IMR-90 (cell line): ENCODE measurements around the gene RAD51B. TPM values are rescaled to one million over a fixed set of nuclear protein-coding genes. Genes with fewer than 3 reads are reported as not detected.
A peak's percentile ranks its signal among the peaks of the same experiment; 100 is the strongest.

Experiments
- ATAC-seq: fragments of 200-7000 bp; cut with Tn5 transposase; 2 replicates; pipeline ENCODE4 v1.9.1; 2020; ENCODE audit warnings: low read depth, mild to moderate bottlenecking, moderate library complexity
- BruUV-seq: library from RNA; stranded (reverse); fragments of 400-500 nt; replicated peaks from 2 replicates; lab custom pipeline; 2021; lab: Mats Ljungman, UMichigan
- CTCF ChIA-PET: fragments of 300-600 bp; formaldehyde crosslinking; extraction: SDS; loops from one replicate; lab custom pipeline; 2021; ENCODE audit warnings: antibody characterized with exemption; lab: Yijun Ruan, JAX
- POLR2A ChIA-PET: fragments of 300-600 bp; sonication (Branson Sonifier 250); formaldehyde crosslinking; loops from one replicate; lab custom pipeline; 2022; ENCODE audit warnings: antibody characterized with exemption; ENCODE audit not compliant: unreplicated experiment; lab: Charles Lee
- DNase-seq: peaks from one replicate; pipeline ENCODE4 v3.0.0; 2013
- H2AFZ ChIP-seq: replicated peaks from 2 replicates; pipeline ENCODE3; 2013; ENCODE audit warnings: low read length, mild to moderate bottlenecking; ENCODE audit not compliant: poor library complexity
- H2AK5ac ChIP-seq: 2 replicates; pipeline ENCODE4 v1.6.1; 2013; ENCODE audit warnings: low read depth, low read length, inconsistent platforms
- H2AK9ac ChIP-seq: replicated peaks from 2 replicates; pipeline ENCODE3; 2013; ENCODE audit warnings: mild to moderate bottlenecking, low read depth, low read length, moderate library complexity; ENCODE audit not compliant: poor library complexity
- H2BK120ac ChIP-seq: 2 replicates; pipeline ENCODE4 v1.6.1; 2013; ENCODE audit warnings: low read depth, low read length, inconsistent platforms
- H2BK15ac ChIP-seq: 3 replicates; pipeline ENCODE4 v1.6.1; 2013; ENCODE audit warnings: low read depth, low read length, inconsistent platforms
- H2BK20ac ChIP-seq: 2 replicates; pipeline ENCODE4 v1.6.1; 2013; ENCODE audit warnings: low read depth, mild to moderate bottlenecking, inconsistent platforms, low read length, moderate library complexity
- H2BK5ac ChIP-seq: 2 replicates; pipeline ENCODE4 v1.6.1; 2013; ENCODE audit warnings: mild to moderate bottlenecking, low read depth, low read length, inconsistent platforms; ENCODE audit not compliant: poor library complexity, severe bottlenecking
- H3K14ac ChIP-seq: replicated peaks from 2 replicates; pipeline ENCODE4 v1.6.1; 2013; ENCODE audit warnings: low read depth, low read length, inconsistent platforms
- H3K18ac ChIP-seq: 2 replicates; pipeline ENCODE4 v1.6.1; 2013; ENCODE audit warnings: low read depth, low read length, control low read depth
- H3K23ac ChIP-seq: 2 replicates; pipeline ENCODE4 v1.6.1; 2013; ENCODE audit warnings: low read depth, low read length, inconsistent platforms
- H3K27ac ChIP-seq: 2 replicates; pipeline ENCODE4 v1.5.1; 2013; ENCODE audit warnings: mild to moderate bottlenecking, control low read depth, low read length; ENCODE audit not compliant: insufficient read depth
- H3K27me3 ChIP-seq: 2 replicates; pipeline ENCODE4 v1.6.1; 2013; ENCODE audit warnings: low read length; ENCODE audit not compliant: control insufficient read depth, insufficient read depth
- H3K36me3 ChIP-seq: 2 replicates; pipeline ENCODE4 v1.6.1; 2013; ENCODE audit warnings: low read length, mixed read lengths; ENCODE audit not compliant: control insufficient read depth, insufficient read depth
- H3K4ac ChIP-seq: 2 replicates; pipeline ENCODE4 v1.6.1; 2013; ENCODE audit warnings: low read depth, low read length, inconsistent platforms
- H3K4me1 ChIP-seq: 2 replicates; pipeline ENCODE4 v1.6.1; 2013; ENCODE audit warnings: low read length, mixed read lengths; ENCODE audit not compliant: control insufficient read depth, insufficient read depth
- H3K4me2 ChIP-seq: 2 replicates; pipeline ENCODE4 v1.6.1; 2013; ENCODE audit warnings: low read depth, mild to moderate bottlenecking, control low read depth, low read length, moderate library complexity
- H3K4me3 ChIP-seq: 2 replicates; pipeline ENCODE4 v1.5.1; 2013; ENCODE audit warnings: low read depth, mild to moderate bottlenecking, control low read depth, low read length, moderate library complexity; ENCODE audit not compliant: insufficient read depth
- H3K56ac ChIP-seq: 2 replicates; pipeline ENCODE4 v1.6.1; 2013; ENCODE audit warnings: low read length, inconsistent platforms; ENCODE audit not compliant: insufficient read depth; ENCODE audit errors: extremely low read depth
- H3K79me1 ChIP-seq, 2 experiments: 2 replicates each; pipeline ENCODE4 v1.6.1; 2013; ENCODE audit warnings: low read length in 2 of 2, inconsistent platforms in 1 of 2, low read depth in 1 of 2
- H3K9ac ChIP-seq: 2 replicates; pipeline ENCODE4 v1.6.1; 2013; ENCODE audit warnings: low read depth, low read length, control low read depth
- H3K9me1 ChIP-seq: 2 replicates; pipeline ENCODE4 v1.6.1; 2013; ENCODE audit warnings: low read length, inconsistent platforms; ENCODE audit not compliant: insufficient read depth
- H3K9me3 ChIP-seq: 2 replicates; pipeline ENCODE4 v1.6.1; 2013; ENCODE audit warnings: low read length; ENCODE audit not compliant: control insufficient read depth, insufficient read depth
- H4K20me1 ChIP-seq: 2 replicates; pipeline ENCODE4 v1.6.1; 2013; ENCODE audit warnings: low read length, inconsistent platforms; ENCODE audit not compliant: insufficient read depth
- H4K5ac ChIP-seq: 2 replicates; pipeline ENCODE4 v1.6.1; 2013; ENCODE audit warnings: mild to moderate bottlenecking, low read depth, low read length, control low read depth
- H4K8ac ChIP-seq, 2 experiments: 2 replicates each; pipeline ENCODE4 v1.6.1; 2013; ENCODE audit warnings: low read depth in 2 of 2, low read length in 2 of 2, control low read depth in 1 of 2, inconsistent platforms in 1 of 2
- H4K91ac ChIP-seq: 2 replicates; pipeline ENCODE4 v1.6.1; 2013; ENCODE audit warnings: low read depth, low read length, inconsistent platforms; ENCODE audit not compliant: insufficient read depth
- BHLHE40 ChIP-seq: fragments of 150-350 bp; IDR thresholded peaks from 2 replicates; pipeline ENCODE4 v1.6.1; 2016; ENCODE audit warnings: mild to moderate bottlenecking, low read depth, low read length
- MAFK ChIP-seq: IDR thresholded peaks from 2 replicates; pipeline ENCODE4 v1.6.1; 2012; ENCODE audit warnings: low read depth, low read length, improper control_type of control experiment
- MAZ ChIP-seq: IDR thresholded peaks from 2 replicates; pipeline ENCODE4 v1.6.1; 2012; ENCODE audit warnings: low read depth, mild to moderate bottlenecking, low read length, improper control_type of control experiment, moderate library complexity, borderline replicate concordance
- MXI1 ChIP-seq: IDR thresholded peaks from 2 replicates; pipeline ENCODE4 v1.6.1; 2012; ENCODE audit warnings: low read depth, mild to moderate bottlenecking, low read length, moderate library complexity, borderline replicate concordance
- NFE2L2 ChIP-seq: fragments of 150-350 bp; IDR thresholded peaks from 2 replicates; pipeline ENCODE4 v1.6.1; 2016; ENCODE audit warnings: low read depth, mild to moderate bottlenecking, low read length
- RAD21 ChIP-seq: IDR thresholded peaks from 2 replicates; pipeline ENCODE4 v1.6.1; 2012; ENCODE audit warnings: low read length, improper control_type of control experiment
- SMC3 ChIP-seq: fragments of 150-350 bp; IDR thresholded peaks from 2 replicates; pipeline ENCODE4 v1.6.1; 2016; ENCODE audit warnings: low read depth, mild to moderate bottlenecking, antibody characterized with exemption, low read length, moderate library complexity
- WGBS, 2 experiments: methylation state at CpG; one replicate each; pipeline versions ENCODE4 v1.1.5 to v1.1.7; 2013; ENCODE audit warnings: missing lambda C conversion rate in 2 of 2; ENCODE audit not compliant: insufficient read length in 1 of 2; ENCODE audit errors: extremely low coverage in 2 of 2; 5-methylcytosine and 5-hydroxymethylcytosine counted together
- dilution Hi-C: fragments of 300-500 bp; cut with HindIII; formaldehyde crosslinking; loops from one replicate; pipeline ENCODE4 v1.14.3; 2018; ENCODE audit warnings: low sequenced_read_pairs; ENCODE audit not compliant: unreplicated experiment
- in situ Hi-C: fragments of 300-500 bp; cut with MboI; formaldehyde crosslinking; loops from 3 replicates; pipeline ENCODE4 v1.14.3; 2019; ENCODE audit warnings: low sequenced_read_pairs, inconsistent platforms, mixed read lengths
- intact Hi-C: fragments of 100-400 bp; cut with micrococcal nuclease; formaldehyde crosslinking; loops from 2 replicates; pipeline ENCODE4 v1.10.0; 2022
- polyA plus RNA-seq, 3 experiments: library from polyadenylated mRNA; depleted of rRNA; stranded (reverse); fragments of >200 nt; gene quantifications; 2 replicates each; pipeline ENCODE4 v1.2.3, GENCODE V29; 2012; ENCODE audit warnings: low replicate concordance in 1 of 3
- total RNA-seq: library from RNA; depleted of rRNA; stranded (reverse); fragments of >200 nt; gene quantifications from 2 replicates; pipeline ENCODE4 v1.2.3, GENCODE V29; 2012
- TF ChIP-seq, protein P1 (sequence below): conservative IDR thresholded peaks from 2 replicates; pipeline ENCODE4 v1.5.1; 2012; ENCODE audit warnings: mild to moderate bottlenecking, low read depth, low read length, improper control_type of control experiment
- TF ChIP-seq, protein P2 (sequence below): fragments of 150-350 bp; IDR thresholded peaks from 2 replicates; pipeline ENCODE4 v1.6.1; 2017; ENCODE audit warnings: mild to moderate bottlenecking, antibody characterized with exemption, low read length, low read depth
- TF ChIP-seq, protein P3 (sequence below): fragments of 150-350 bp; IDR thresholded peaks from 2 replicates; pipeline ENCODE4 v1.6.1; 2016; ENCODE audit warnings: low read depth, mild to moderate bottlenecking, low read length, moderate library complexity, borderline replicate concordance

RAD51B gene
- total and polyA plus RNA-seq, 2 of the 4 experiments (the other 2 are of a cell fraction) = 5.1 to 18.8 TPM

DNA sequence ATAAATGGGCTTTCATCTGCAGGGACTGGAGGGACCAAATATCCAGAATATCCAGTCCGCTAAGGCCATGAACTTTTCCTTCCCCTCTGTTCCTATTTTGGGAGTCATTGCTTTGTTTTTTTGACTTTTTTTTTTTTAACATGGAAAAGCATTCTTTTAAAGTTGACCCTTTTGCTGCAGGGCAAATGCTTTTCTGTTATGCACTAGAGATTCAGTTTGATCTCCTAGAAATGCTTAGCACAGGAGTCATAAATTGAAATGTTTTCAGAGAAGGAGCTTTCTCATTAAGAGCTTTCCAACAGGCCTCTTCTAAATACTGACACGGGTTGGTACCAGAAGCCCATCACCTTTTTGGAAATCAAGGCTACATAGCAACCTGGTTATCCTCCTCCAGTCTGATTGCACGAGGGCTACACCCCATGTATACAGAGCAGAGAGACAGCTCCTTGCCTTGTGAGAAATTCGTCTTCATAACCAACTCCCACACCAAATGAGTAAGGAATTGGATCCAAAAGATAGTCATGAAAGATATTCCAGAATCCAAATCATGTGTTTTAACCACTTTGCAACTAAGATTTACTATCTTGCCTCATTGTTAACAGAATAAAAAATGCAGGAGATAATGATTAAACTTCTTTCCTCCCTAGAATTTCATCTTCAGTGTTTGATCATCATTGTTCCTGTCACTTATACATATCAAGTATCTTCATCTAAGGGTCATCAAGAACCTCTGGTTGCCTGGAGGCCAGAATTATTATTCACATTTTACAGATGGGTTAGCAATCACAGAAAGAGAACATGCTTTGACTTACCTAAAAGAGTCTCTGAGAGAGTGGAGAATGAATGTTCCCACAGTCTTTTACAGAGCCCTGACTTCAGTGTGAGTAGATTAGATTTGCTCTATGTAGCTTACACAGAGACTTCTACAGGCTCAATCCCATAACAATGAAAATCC is 583.9 kb downstream of the RAD51B start:
- DNase-seq (no peak), ATAC-seq (no peak)
- H2BK5ac ChIP-seq = no peak overlapping the region
- peak overlapping the region; percentile 47; the same call in 1 of the 3 replicates for H2BK15ac ChIP-seq
- H4K20me1 ChIP-seq = no peaks in the 10 kb centered on the region
- ChIA-PET CTCF (no interaction called here), POLR2A (no interaction called here)
- peak overlapping the region; percentile 80; the same call in 1 of the 2 replicates for H2AK5ac ChIP-seq
- in situ Hi-C loops = no loop called here
- no peak for TF ChIP-seq SMC3
- TF ChIP-seq, protein P1, sequence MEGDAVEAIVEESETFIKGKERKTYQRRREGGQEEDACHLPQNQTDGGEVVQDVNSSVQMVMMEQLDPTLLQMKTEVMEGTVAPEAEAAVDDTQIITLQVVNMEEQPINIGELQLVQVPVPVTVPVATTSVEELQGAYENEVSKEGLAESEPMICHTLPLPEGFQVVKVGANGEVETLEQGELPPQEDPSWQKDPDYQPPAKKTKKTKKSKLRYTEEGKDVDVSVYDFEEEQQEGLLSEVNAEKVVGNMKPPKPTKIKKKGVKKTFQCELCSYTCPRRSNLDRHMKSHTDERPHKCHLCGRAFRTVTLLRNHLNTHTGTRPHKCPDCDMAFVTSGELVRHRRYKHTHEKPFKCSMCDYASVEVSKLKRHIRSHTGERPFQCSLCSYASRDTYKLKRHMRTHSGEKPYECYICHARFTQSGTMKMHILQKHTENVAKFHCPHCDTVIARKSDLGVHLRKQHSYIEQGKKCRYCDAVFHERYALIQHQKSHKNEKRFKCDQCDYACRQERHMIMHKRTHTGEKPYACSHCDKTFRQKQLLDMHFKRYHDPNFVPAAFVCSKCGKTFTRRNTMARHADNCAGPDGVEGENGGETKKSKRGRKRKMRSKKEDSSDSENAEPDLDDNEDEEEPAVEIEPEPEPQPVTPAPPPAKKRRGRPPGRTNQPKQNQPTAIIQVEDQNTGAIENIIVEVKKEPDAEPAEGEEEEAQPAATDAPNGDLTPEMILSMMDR = no peak
- TF ChIP-seq, protein P2, sequence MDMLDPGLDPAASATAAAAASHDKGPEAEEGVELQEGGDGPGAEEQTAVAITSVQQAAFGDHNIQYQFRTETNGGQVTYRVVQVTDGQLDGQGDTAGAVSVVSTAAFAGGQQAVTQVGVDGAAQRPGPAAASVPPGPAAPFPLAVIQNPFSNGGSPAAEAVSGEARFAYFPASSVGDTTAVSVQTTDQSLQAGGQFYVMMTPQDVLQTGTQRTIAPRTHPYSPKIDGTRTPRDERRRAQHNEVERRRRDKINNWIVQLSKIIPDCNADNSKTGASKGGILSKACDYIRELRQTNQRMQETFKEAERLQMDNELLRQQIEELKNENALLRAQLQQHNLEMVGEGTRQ = no peak
- no peak for TF ChIP-seq MAFK
- no peak for TF ChIP-seq BHLHE40
- TF ChIP-seq, protein P3, sequence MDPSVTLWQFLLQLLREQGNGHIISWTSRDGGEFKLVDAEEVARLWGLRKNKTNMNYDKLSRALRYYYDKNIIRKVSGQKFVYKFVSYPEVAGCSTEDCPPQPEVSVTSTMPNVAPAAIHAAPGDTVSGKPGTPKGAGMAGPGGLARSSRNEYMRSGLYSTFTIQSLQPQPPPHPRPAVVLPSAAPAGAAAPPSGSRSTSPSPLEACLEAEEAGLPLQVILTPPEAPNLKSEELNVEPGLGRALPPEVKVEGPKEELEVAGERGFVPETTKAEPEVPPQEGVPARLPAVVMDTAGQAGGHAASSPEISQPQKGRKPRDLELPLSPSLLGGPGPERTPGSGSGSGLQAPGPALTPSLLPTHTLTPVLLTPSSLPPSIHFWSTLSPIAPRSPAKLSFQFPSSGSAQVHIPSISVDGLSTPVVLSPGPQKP = no peak
- no peak for TF ChIP-seq NFE2L2
- TF ChIP-seq MAZ = no peak
- no peak for TF ChIP-seq RAD21
- no peak for TF ChIP-seq MXI1
- H2AK9ac ChIP-seq = no peak overlapping the region
- peaks cover 11% of the 10 kb centered on the region for H3K9me1 ChIP-seq
- no peaks in the 10 kb centered on the region for H3K36me3 ChIP-seq
- H3K4ac ChIP-seq = no peak overlapping the region
- intact Hi-C loops = no loop called here
- H4K5ac ChIP-seq = no peak overlapping the region; the same call in 1 of the 2 replicates
- H3K18ac ChIP-seq = 0 out of 2 replicates have a peak overlapping the region, but pooled peaks have one; percentile 66
- H3K9me3 ChIP-seq = no peaks in the 10 kb centered on the region
- H4K91ac ChIP-seq = peak overlapping the region; percentile 48; the same call in 1 of the 2 replicates
- no peaks in the 10 kb centered on the region for H3K27me3 ChIP-seq
- H2BK120ac ChIP-seq = peak overlapping the region; percentile 57; the same call in 1 of the 2 replicates
- no peak overlapping the region for H3K4me2 ChIP-seq
- H2BK20ac ChIP-seq = peak overlapping the region; percentile 77
- no peak overlapping the region for H3K27ac ChIP-seq
- no peak overlapping the region for H3K23ac ChIP-seq
- H3K4me3 ChIP-seq = no peak overlapping the region
- H3K56ac ChIP-seq = no peak overlapping the region
- no TSS peak for BruUV-seq
- H3K4me1 ChIP-seq = peaks cover 21% of the 10 kb centered on the region
- dilution Hi-C loops = no loop called here
- H2AFZ ChIP-seq = no peak overlapping the region
- H4K8ac ChIP-seq = 0 out of 4 replicates have a peak overlapping the region, but pooled peaks of 1 of the 2 experiments have one; percentile 36
- no CpG with 5 or more reads among the region's 4 CpGs for WGBS, 2 experiments
- H3K79me1 ChIP-seq = peaks cover 0 to 4% of the 10 kb centered on the region in 2 experiments; a peak in 1 of 4 replicates
- peak overlapping the region; percentile 51; the same call in 1 of the 2 replicates for H3K14ac ChIP-seq
- no peak overlapping the region for H3K9ac ChIP-seq
